Activated naive CD4-positive, alpha-beta T cell treated with anti-CD3 and anti-CD28 coated beads, Interleukin-2, amount 10 ng/mL, durations not matched to agents 7 days and 5 days (primary cell): ENCODE measurements around the gene MESP2.
"Not testable (repeated sequence)": the region's sequence is repeated elsewhere in the genome, so short reads cannot be mapped to it uniquely, and the experiment has no call there.

ENCODE experiments used
- CTCF ChIA-PET: fragments of 350-600 bp; sonication (Branson Sonifier 250); formaldehyde crosslinking; loops from one replicate; lab custom pipeline; 2021; ENCODE audit warnings: antibody characterized with exemption; lab: Charles Lee
- DNase-seq: peaks from one replicate; pipeline ENCODE4 v3.0.0-alpha.2; 2020
- H3K27ac Mint-ChIP-seq: one replicate; pipeline ENCODE4 v1.8.0; 2021; ENCODE audit warnings: mild to moderate bottlenecking, moderate library complexity, mixed read lengths
- H3K27me3 Mint-ChIP-seq: one replicate; pipeline ENCODE4 v1.8.0; 2021; ENCODE audit warnings: mild to moderate bottlenecking, mixed read lengths
- H3K36me3 Mint-ChIP-seq: one replicate; pipeline ENCODE4 v1.8.0; 2021; ENCODE audit warnings: mixed read lengths
- H3K4me1 Mint-ChIP-seq: one replicate; pipeline ENCODE4 v1.8.0; 2021; ENCODE audit warnings: mixed read lengths
- H3K4me3 Mint-ChIP-seq: one replicate; pipeline ENCODE4 v1.8.0; 2021; ENCODE audit warnings: mild to moderate bottlenecking, moderate library complexity, mixed read lengths
- H3K9me3 Mint-ChIP-seq: one replicate; pipeline ENCODE4 v1.8.0; 2021; ENCODE audit warnings: mixed read lengths

Gene MESP2

GRCh38 chr15:89777782-89778380 lies 1.7 kb downstream of the MESP2 start:
- H3K36me3 Mint-ChIP-seq = no peaks in the 10 kb centered on the region
- CTCF ChIA-PET = interaction anchor here (2.2 kb wide), 1 partner anchor 17 kb away, joined by 7 read pairs; no protein-coding TSS in a partner anchor
- DNase-seq = no peak
- H3K27ac Mint-ChIP-seq = no peak overlapping the region
- H3K4me3 Mint-ChIP-seq = no peak overlapping the region
- H3K9me3 Mint-ChIP-seq = no peaks in the 10 kb centered on the region
- H3K4me1 Mint-ChIP-seq = peaks cover 10% of the 10 kb centered on the region
- H3K27me3 Mint-ChIP-seq = peaks cover 62% of the 10 kb centered on the region

GRCh38 chr15:89778861-89779260 lies 2.7 kb downstream of the MESP2 start:
- DNase-seq = peak; percentile 17
- Mint-ChIP-seq H3K27ac (no peak overlapping the region), H3K4me3 (no peak overlapping the region), H3K9me3 (no peaks in the 10 kb centered on the region), H3K4me1 (peaks cover 10% of the 10 kb centered on the region), H3K36me3 (no peaks in the 10 kb centered on the region), H3K27me3 (peaks cover 58% of the 10 kb centered on the region)
- CTCF ChIA-PET = interaction anchor here (2.2 kb wide), 1 partner anchor 18 kb away, joined by 7 read pairs; no protein-coding TSS in a partner anchor

- H3K4me1 Mint-ChIP-seq = peaks cover 10% of the 10 kb centered on the region
- H3K36me3 Mint-ChIP-seq = no peaks in the 10 kb centered on the region
- H3K9me3 Mint-ChIP-seq = no peaks in the 10 kb centered on the region
- CTCF ChIA-PET = interaction anchor here (1.0 to 1.9 kb wide), 4 partner anchors 20 to 107 kb away, joined by 3 to 6 read pairs (median 4); no protein-coding TSS in a partner anchor
- DNase-seq = no peak
- H3K4me3 Mint-ChIP-seq = no peak overlapping the region
- H3K27ac Mint-ChIP-seq = no peak overlapping the region
- H3K27me3 Mint-ChIP-seq = peaks cover 49% of the 10 kb centered on the region
Measured at GRCh38 chr15:89780601-89781000, 4.5 kb downstream of the MESP2 start.

GRCh38 chr15:89781055-89781454 lies 4.9 kb downstream of the MESP2 start:
- peaks cover 45% of the 10 kb centered on the region for H3K27me3 Mint-ChIP-seq
- DNase-seq = peak; percentile 20
- peaks cover 10% of the 10 kb centered on the region for H3K4me1 Mint-ChIP-seq
- H3K36me3 Mint-ChIP-seq = no peaks in the 10 kb centered on the region
- H3K9me3 Mint-ChIP-seq = no peaks in the 10 kb centered on the region
- H3K27ac Mint-ChIP-seq = no peak overlapping the region
- CTCF ChIA-PET = interaction anchor here (1.0 to 1.9 kb wide), 4 partner anchors 20 to 107 kb away, joined by 3 to 6 read pairs (median 4); no protein-coding TSS in a partner anchor
- H3K4me3 Mint-ChIP-seq = no peak overlapping the region

GRCh38 chr15:89781891-89782618 lies 5.9 kb downstream of the MESP2 start:
- Mint-ChIP-seq H3K4me3 (no peak overlapping the region), H3K9me3 (no peaks in the 10 kb centered on the region)
- peak; percentile 14 for DNase-seq

GRCh38 chr15:89782619-89782950 lies 6.5 kb downstream of the MESP2 start:
- not testable (repeated sequence) for H3K27ac Mint-ChIP-seq, H3K9me3 Mint-ChIP-seq, H3K4me1 Mint-ChIP-seq, H3K4me3 Mint-ChIP-seq, H3K36me3 Mint-ChIP-seq, DNase-seq
- CTCF ChIA-PET = interaction anchor here (1.6 kb wide), 1 partner anchor 92 kb away, joined by 4 read pairs; no protein-coding TSS in a partner anchor
- H3K27me3 Mint-ChIP-seq = peaks cover 29% of the 10 kb centered on the region

More at GRCh38 chr15:89781891-89782618, 5.9 kb downstream of the MESP2 start:
- Mint-ChIP-seq H3K36me3 (no peaks in the 10 kb centered on the region), H3K27ac (no peak overlapping the region), H3K4me1 (peaks cover 9% of the 10 kb centered on the region), H3K27me3 (peaks cover 35% of the 10 kb centered on the region)
- CTCF ChIA-PET = interaction anchor here (1.0 kb wide), 1 partner anchor 106 kb away, joined by 3 read pairs; no protein-coding TSS in a partner anchor

- Mint-ChIP-seq H3K27ac (no peak overlapping the region), H3K27me3 (peaks cover 22% of the 10 kb centered on the region), H3K4me3 (no peak overlapping the region), H3K4me1 (peaks cover 8% of the 10 kb centered on the region), H3K36me3 (no peaks in the 10 kb centered on the region), H3K9me3 (peaks cover 6% of the 10 kb centered on the region)
- CTCF ChIA-PET = interaction anchor here (1.6 to 1.7 kb wide), 2 partner anchors 22 to 91 kb away, joined by 4 to 5 read pairs; no protein-coding TSS in a partner anchor
- DNase-seq = peak; percentile 15
Measured at GRCh38 chr15:89783111-89783860, 7.2 kb downstream of the MESP2 start.

GRCh38 chr15:89783861-89784685 lies 7.9 kb downstream of the MESP2 start:
- Mint-ChIP-seq H3K27me3 (peaks cover 14% of the 10 kb centered on the region), H3K4me1 (peaks cover 8% of the 10 kb centered on the region), H3K9me3 (peaks cover 7% of the 10 kb centered on the region), H3K36me3 (no peaks in the 10 kb centered on the region), H3K27ac (no peak overlapping the region), H3K4me3 (no peak overlapping the region)
- CTCF ChIA-PET = interaction anchor here (0.6 to 1.7 kb wide), 3 partner anchors 23 to 91 kb away, joined by 3 to 5 read pairs (median 4); no protein-coding TSS in a partner anchor
- DNase-seq = peak; percentile 4

- Mint-ChIP-seq H3K9me3 (peaks cover 7% of the 10 kb centered on the region), H3K4me3 (no peak overlapping the region), H3K4me1 (peaks cover 8% of the 10 kb centered on the region), H3K27ac (no peak overlapping the region), H3K27me3 (peaks cover 14% of the 10 kb centered on the region), H3K36me3 (no peaks in the 10 kb centered on the region)
- CTCF ChIA-PET = interaction anchor here (0.6 to 1.7 kb wide), 2 partner anchors 23 to 80 kb away, joined by 3 to 5 read pairs; no protein-coding TSS in a partner anchor
- DNase-seq = peak; percentile 5
Measured at GRCh38 chr15:89784686-89784960, 8.5 kb downstream of the MESP2 start.

GRCh38 chr15:89785064-89785773 lies 9.1 kb downstream of the MESP2 start:
- CTCF ChIA-PET = no interaction called here
- Mint-ChIP-seq H3K4me3 (no peak overlapping the region), H3K27ac (no peak overlapping the region), H3K4me1 (peaks cover 8% of the 10 kb centered on the region), H3K36me3 (no peaks in the 10 kb centered on the region), H3K9me3 (peaks cover 7% of the 10 kb centered on the region), H3K27me3 (peaks cover 14% of the 10 kb centered on the region)
- DNase-seq = peak; percentile 18

GRCh38 chr15:89785774-89786140 lies 9.6 kb downstream of the MESP2 start:
- DNase-seq = no peak
- Mint-ChIP-seq H3K27ac (no peak overlapping the region), H3K4me1 (peaks cover 5% of the 10 kb centered on the region), H3K4me3 (no peak overlapping the region), H3K9me3 (peaks cover 7% of the 10 kb centered on the region), H3K27me3 (peaks cover 10% of the 10 kb centered on the region), H3K36me3 (no peaks in the 10 kb centered on the region)
- CTCF ChIA-PET = no interaction called here

- CTCF ChIA-PET = interaction anchor here (0.9 kb wide), 1 partner anchor 27 kb away, joined by 3 read pairs; no protein-coding TSS in a partner anchor
Measured at GRCh38 chr15:89787944-89788343, 11.8 kb downstream of the MESP2 start.

GRCh38 chr15:89788585-89788984 lies 12.5 kb downstream of the MESP2 start:
- H3K27ac Mint-ChIP-seq, H3K4me1 Mint-ChIP-seq, DNase-seq, H3K4me3 Mint-ChIP-seq, H3K9me3 Mint-ChIP-seq, H3K27me3 Mint-ChIP-seq, H3K36me3 Mint-ChIP-seq: not testable (repeated sequence)
- CTCF ChIA-PET = interaction anchor here (0.9 kb wide), 1 partner anchor 28 kb away, joined by 3 read pairs; no protein-coding TSS in a partner anchor

More at GRCh38 chr15:89787944-89788343, 11.8 kb downstream of the MESP2 start:
- H3K4me1 Mint-ChIP-seq = no peaks in the 10 kb centered on the region
- H3K4me3 Mint-ChIP-seq = no peak overlapping the region
- no peak for DNase-seq
- no peaks in the 10 kb centered on the region for H3K27me3 Mint-ChIP-seq
- no peak overlapping the region for H3K27ac Mint-ChIP-seq
- no peaks in the 10 kb centered on the region for H3K36me3 Mint-ChIP-seq
- H3K9me3 Mint-ChIP-seq = peaks cover 7% of the 10 kb centered on the region
